NOMO-1 treated with dmso at 0.1 percent for 144 hours (cell line): ENCODE data around the gene IP6K3.

ENCODE experiments used
- DNase-seq: peaks from one replicate; lab custom pipeline; 2025; ENCODE audit not compliant: unreplicated experiment; lab: John Stamatoyannopoulos, UW

The IP6K3 gene

GRCh38 chr6:33709605-33710295 lies 37.0 kb downstream of the IP6K3 start:
- no peak for DNase-seq

GRCh38 chr6:33708516-33709204 lies 38.0 kb downstream of the IP6K3 start:
- no peak for DNase-seq

DNA sequence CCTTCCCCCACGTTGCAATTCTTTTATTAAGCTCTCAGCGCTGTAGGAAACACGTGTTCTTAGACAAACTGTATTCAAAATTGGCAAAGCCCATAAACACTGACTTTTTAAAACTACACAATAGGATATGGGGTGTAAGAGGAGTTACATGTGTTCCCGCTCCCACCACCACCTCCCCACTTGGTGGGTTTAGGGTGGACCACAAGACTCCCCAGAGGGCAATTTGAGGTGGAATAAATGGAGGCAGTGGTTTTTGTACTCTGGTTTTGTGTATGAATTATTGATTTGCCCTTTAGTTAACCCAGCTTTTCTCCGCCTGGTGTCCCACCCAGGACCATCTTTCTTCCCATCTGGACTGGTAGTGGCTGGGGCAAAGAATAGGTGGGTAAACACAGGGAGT lies 38.9 kb downstream of the IP6K3 start:
- DNase-seq, result no peak

- DNase-seq, result no peak
These were observed 40.6 kb downstream of the IP6K3 start for GRCh38 chr6:33705955-33706725.

GRCh38 chr6:33705268-33705885 lies 41.3 kb downstream of the IP6K3 start:
- DNase-seq, result no peak

GRCh38 chr6:33704215-33705066 lies 42.3 kb downstream of the IP6K3 start:
- DNase-seq, result no peak

DNA sequence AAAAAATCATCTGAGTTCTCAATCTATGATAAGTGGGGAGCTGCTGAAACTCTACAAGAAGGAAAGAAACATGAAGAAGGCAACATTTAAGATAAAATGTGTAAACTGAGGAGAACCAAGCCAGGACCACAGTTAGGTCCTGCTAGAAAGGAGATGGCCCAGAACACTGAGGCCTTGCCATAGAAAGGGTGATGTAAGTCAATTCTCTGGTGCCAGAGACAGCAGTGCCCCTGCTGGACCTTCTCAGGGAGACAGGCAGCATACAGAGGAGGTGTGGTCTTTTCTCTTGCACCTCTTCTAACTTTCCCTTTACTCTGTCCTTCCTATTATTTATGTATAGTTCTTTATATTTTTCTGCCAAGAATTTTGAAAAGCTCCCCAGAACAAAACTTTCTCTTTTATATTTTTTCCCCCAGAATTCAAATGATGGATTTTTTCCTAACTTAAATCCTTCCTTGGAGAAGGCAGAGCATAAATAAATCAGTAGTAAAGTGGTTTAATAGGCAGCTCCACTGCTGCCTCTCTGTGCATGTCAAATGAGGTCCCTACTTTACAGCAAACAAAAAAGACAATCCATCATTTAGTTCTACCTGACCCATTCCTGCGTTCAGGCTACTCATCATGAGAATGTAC lies 44.2 kb downstream of the IP6K3 start:
- DNase-seq, result no peak

- no peak for DNase-seq
These were observed 46.2 kb downstream of the IP6K3 start for GRCh38 chr6:33700391-33701050.

- DNase-seq, result no peak
These were observed 47.0 kb downstream of the IP6K3 start for GRCh38 chr6:33699739-33700138.

DNA sequence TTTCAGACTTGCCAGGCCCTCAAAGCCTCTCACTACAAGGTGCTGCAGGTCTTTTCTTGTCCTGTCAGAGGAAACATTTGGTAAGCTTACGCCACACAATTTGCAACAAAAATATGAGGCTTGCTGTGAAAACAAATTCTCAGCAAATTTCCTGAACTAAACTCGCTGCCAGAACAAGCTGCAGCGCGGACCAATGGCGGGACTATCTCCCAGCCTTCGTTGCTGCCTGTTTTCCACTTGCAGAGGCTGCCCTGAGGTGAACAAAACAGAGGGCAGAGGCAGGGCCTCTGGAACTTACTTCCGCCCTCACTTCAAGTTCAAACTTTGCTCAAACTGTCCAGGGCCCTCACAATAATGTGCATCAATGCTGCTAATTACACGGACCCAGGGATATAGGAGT lies 47.6 kb downstream of the IP6K3 start:
- DNase-seq, result no peak

GRCh38 chr6:33698494-33698893 lies 48.2 kb downstream of the IP6K3 start:
- no peak for DNase-seq

GRCh38 chr6:33697845-33698244 lies 48.9 kb downstream of the IP6K3 start:
- no peak for DNase-seq

- no peak for DNase-seq
These were observed 49.9 kb downstream of the IP6K3 start for GRCh38 chr6:33696548-33697518.

GRCh38 chr6:33696076-33696475 lies 50.6 kb downstream of the IP6K3 start:
- DNase-seq, result no peak

- DNase-seq, result no peak
These were observed 51.2 kb downstream of the IP6K3 start for GRCh38 chr6:33695451-33695887.

- no peak for DNase-seq
These were observed 51.7 kb downstream of the IP6K3 start for GRCh38 chr6:33694977-33695376.

- DNase-seq, result no peak
These were observed 52.2 kb downstream of the IP6K3 start for GRCh38 chr6:33694401-33694931.
